HG02970 (cell line): ENCODE measurements around the gene AKAP13.
"Not testable (repeated sequence)": the region's sequence is repeated elsewhere in the genome, so short reads cannot be mapped to it uniquely, and the experiment has no call there.

Source experiments
- ATAC-seq: cut with Tn5 transposase; IDR thresholded peaks from one replicate; pipeline ENCODE4 v1.9.1; 2021; ENCODE audit warnings: mild to moderate bottlenecking, moderate library complexity, moderate number of reproducible peaks; ENCODE audit not compliant: unreplicated experiment, low FRiP score

AKAP13 gene

GRCh38 chr15:85518979-85519761, 138.8 kb downstream of the AKAP13 start:
- ATAC-seq = no peak

- ATAC-seq = no peak
Observed at GRCh38 chr15:85520650-85521049, 140.2 kb downstream of the AKAP13 start.

GRCh38 chr15:85523530-85523929, 143.1 kb downstream of the AKAP13 start:
- ATAC-seq = no peak

- no peak for ATAC-seq
Observed at GRCh38 chr15:85525755-85526154, 145.4 kb downstream of the AKAP13 start.

- no peak for ATAC-seq
Observed at GRCh38 chr15:85527895-85528294, 147.5 kb downstream of the AKAP13 start.

- no peak for ATAC-seq
Observed at GRCh38 chr15:85530079-85530478, 149.7 kb downstream of the AKAP13 start.

GRCh38 chr15:85531083-85531482, 150.7 kb downstream of the AKAP13 start:
- no peak for ATAC-seq

- no peak for ATAC-seq
Observed at GRCh38 chr15:85532689-85533088, 152.3 kb downstream of the AKAP13 start.

- peak; percentile 71 for ATAC-seq
Observed at GRCh38 chr15:85534031-85534430, 153.6 kb downstream of the AKAP13 start.

GRCh38 chr15:85535533-85536330, 155.3 kb downstream of the AKAP13 start:
- not testable (repeated sequence) for ATAC-seq

GRCh38 chr15:85536341-85536740, 155.9 kb downstream of the AKAP13 start:
- no peak for ATAC-seq

GRCh38 chr15:85539491-85539890, 159.1 kb downstream of the AKAP13 start:
- ATAC-seq = no peak

GRCh38 chr15:85540085-85540797, 159.8 kb downstream of the AKAP13 start:
- ATAC-seq = no peak

- ATAC-seq = no peak
Observed at GRCh38 chr15:85541744-85542143, 161.3 kb downstream of the AKAP13 start.

GRCh38 chr15:85542488-85542887, 162.1 kb downstream of the AKAP13 start:
- no peak for ATAC-seq

- no peak for ATAC-seq
Observed at GRCh38 chr15:85542895-85543331, 162.5 kb downstream of the AKAP13 start.

GRCh38 chr15:85543741-85544155, 163.3 kb downstream of the AKAP13 start:
- ATAC-seq = no peak

GRCh38 chr15:85545185-85545584, 164.8 kb downstream of the AKAP13 start:
- ATAC-seq = no peak

GRCh38 chr15:85545752-85546151, 165.3 kb downstream of the AKAP13 start:
- ATAC-seq = no peak

GRCh38 chr15:85547386-85547785, 167.0 kb downstream of the AKAP13 start:
- no peak for ATAC-seq

GRCh38 chr15:85550283-85550682, 169.9 kb downstream of the AKAP13 start:
- no peak for ATAC-seq
